Skeletal muscle cell (primary cell): ENCODE results near the gene ITGAD.

Source experiments
- DNase-seq: peaks from one replicate; pipeline ENCODE4 v3.0.0-alpha.2; 2010; ENCODE audit warnings: low read depth
- H3K4me3 ChIP-seq: 2 replicates; pipeline ENCODE4 v1.5.1; 2011; ENCODE audit warnings: low read depth, mild to moderate bottlenecking, control low read depth, low read length, moderate library complexity

The ITGAD gene

GRCh38 chr16:31467858-31468257 lies 74.7 kb downstream of the ITGAD start:
- no peak for DNase-seq
- no peak overlapping the region for H3K4me3 ChIP-seq

- H3K4me3 ChIP-seq = no peak overlapping the region
- DNase-seq = no peak
Measured at GRCh38 chr16:31470615-31471014, 77.5 kb downstream of the ITGAD start.

DNA sequence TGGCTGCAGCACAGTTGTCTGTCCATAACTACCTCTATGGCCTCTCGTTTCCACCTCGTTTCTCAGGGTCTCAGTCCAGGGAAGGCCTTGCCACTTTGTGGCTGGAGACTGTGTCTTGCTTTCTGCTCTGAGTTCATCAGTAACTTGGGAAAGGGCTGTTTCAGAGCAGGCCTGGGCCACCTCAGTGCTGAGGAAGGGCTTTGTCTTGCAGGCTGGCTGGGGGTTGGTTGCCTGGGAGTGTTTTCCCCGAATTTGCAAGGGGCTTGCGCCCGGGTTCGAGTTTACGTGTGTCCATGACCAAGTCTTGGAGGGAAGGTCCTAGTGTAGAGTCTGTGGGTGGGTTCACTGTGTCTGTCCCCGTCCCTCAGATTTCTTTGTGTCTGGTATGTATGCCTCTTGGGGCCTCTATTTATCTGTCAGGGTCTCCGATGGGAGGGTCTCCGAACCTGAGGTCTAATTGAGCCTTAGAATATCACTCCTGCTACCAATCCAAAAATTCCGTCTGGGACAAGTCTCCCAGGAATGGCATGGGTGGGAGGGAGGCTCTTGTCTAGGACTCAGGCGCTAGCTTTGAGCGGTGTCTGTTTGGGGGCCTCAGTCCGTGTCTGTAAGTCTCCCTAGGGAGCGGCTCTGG lies 78.2 kb downstream of the ITGAD start:
- peak overlapping the region; percentile 76 for H3K4me3 ChIP-seq
- DNase-seq = no peak

DNA sequence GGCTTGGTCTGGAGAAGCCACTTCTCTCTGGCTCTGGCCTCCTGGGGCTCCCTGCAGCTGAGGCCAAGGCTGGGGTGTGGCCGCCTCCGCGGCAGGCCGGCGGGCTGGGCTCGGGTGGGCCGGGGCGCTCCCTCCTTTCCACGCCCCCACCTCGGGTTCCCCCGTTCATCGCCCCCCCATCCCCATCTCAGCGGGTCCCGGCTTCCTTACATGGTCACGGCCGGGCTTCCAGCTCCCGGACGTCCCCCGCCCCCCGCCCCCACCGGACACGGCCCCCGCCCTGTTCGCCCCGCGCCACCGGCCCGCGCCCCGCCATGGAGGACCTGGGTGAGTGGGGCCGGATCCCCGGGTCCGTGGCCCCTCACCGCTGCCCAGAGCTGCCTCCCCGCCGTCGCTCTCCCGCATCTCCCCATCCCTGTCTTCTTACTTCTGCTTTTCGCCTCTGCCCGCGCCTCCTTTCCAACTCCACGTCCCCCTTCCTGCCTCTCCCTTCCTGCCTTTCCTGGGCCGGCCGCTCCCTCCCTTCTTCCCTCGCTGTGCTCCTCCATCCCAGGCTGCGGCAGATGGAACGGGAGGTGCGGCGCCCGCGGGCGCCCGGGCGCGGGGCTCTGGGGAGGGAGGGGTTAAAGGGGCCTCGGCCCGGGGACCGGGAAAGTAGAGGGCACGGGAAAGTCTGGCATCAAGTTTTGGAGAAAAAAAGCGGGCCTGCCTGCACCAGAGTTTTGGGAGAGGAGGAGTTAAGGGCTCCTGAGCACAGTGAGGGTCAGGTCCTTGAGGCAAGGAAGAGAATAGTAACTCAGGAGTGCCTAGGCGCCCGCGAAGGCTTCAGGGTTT lies 79.0 kb downstream of the ITGAD start, which contains the start of gene TGFB1I1:
Gene TGFB1I1 (plus strand): TSS at position 278 of the 834 bp plus-strand sequence. CDS start 37 bp downstream, at position 315.
- DNase-seq = no peak
- peak within 1 kb of the TSS; percentile 76 for H3K4me3 ChIP-seq

- H3K4me3 ChIP-seq = peak overlapping the region; percentile 76
- peak; percentile 63 for DNase-seq
Measured at GRCh38 chr16:31472709-31473203, 79.6 kb downstream of the ITGAD start.

DNA sequence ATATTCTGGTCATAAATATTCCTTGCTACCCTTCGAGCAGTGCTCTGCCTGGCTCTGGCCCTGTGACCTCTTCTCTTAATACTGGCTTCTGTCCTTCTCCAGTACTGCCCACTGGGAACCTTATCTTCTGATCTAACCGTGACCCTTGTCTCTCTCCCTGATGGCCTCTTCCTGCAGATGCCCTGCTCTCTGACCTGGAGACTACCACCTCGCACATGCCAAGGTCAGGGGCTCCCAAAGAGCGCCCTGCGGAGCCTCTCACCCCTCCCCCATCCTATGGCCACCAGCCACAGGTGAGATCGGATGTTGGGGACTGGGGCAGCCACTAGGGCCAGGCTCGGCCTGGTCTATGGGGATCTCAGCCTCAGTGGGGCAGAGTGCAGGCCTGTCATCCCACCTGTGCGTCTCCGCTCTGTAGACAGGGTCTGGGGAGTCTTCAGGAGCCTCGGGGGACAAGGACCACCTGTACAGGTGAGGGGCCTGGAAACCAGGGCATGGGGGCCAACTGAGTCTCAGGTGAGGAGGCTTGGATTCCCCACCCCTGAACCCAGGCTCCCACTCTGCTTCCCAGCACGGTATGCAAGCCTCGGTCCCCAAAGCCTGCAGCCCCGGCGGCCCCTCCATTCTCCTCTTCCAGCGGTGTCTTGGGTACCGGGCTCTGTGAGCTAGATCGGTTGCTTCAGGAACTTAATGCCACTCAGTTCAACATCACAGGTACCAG lies 80.3 kb downstream of the ITGAD start:
- no peak overlapping the region for H3K4me3 ChIP-seq
- no peak for DNase-seq

DNA sequence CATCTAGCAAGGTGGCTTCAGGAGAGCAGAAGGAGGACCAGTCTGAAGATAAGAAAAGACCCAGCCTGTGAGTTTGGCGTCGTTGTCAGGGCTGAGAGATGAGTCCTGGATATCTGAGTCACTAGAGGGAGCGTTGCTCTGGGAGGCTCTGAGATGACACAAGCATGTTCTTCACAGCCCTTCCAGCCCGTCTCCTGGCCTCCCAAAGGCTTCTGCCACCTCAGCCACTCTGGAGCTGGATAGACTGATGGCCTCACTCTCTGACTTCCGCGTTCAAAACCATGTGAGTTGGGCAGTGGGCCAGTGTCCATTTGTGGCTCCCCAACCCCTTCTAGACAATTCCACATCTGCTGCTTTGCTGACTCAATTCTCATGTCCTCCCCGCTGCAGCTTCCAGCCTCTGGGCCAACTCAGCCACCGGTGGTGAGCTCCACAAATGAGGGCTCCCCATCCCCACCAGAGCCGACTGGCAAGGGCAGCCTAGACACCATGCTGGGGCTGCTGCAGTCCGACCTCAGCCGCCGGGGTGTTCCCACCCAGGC lies 81.1 kb downstream of the ITGAD start:
- no peak overlapping the region for H3K4me3 ChIP-seq
- peak; percentile 62 for DNase-seq

DNA sequence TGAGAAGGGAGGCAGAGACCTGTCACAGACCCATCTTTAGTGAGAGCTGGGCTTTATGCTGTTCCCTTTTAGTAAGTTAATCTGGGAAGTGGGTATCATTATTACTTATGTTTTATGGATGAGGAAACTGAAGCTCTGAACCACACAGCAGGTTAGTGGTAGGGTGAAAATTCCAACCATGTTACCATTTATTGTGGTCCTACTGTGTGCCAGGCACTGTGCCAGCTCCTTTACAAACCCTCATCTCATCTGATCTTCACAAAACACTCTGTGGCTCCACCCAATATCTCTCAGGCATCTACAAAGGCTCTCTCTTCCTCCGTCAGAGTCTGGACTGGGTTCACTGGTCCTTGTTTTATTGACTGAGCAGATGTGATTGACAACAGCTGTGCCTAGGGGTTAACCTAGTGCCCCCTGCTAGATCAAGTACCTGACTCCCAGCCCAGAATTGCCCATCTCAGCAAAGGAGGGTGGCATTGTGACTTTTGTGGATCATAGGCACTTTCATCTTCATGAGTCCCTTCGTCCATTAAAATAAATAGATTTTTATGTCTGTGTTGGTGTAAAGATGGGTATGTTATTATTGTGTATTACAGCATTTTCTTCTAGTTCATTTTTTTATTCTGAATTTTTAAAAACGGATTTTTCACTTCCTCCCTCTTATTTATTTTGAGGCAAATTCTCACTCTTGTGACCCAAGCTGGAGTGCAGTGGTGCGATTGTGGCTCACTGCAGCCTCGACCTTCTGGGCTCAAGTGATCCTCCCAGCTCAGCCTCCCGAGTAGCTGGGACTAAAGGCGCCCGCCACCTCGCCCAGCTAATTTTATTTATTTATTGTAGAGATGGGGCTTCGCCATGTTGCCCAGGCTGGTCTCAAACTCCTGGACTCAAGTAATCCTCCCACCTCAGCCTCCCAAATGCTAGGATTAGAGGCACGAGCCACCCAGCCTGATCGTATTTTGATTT lies 81.9 kb downstream of the ITGAD start:
- no peak for DNase-seq
- H3K4me3 ChIP-seq = no peak overlapping the region

- DNase-seq = no peak
- H3K4me3 ChIP-seq = no peak overlapping the region
Measured at GRCh38 chr16:31475946-31476302, 82.8 kb downstream of the ITGAD start.
